Left renal cortex interstitium (tissue), 4 donors: ENCODE data around the gene IFT27. TPM values are rescaled to one million over a fixed set of nuclear protein-coding genes. Genes with fewer than 3 reads are reported as not detected.

ENCODE experiments used
- DNase-seq, 4 donors: peaks; one replicate each; pipeline ENCODE4 v3.0.0-alpha.2; 2013; ENCODE audit warnings: low read depth in 4 of 4, low spot score in 2 of 4, missing footprints in 1 of 4
- polyA plus RNA-seq, 4 donors: library from polyadenylated mRNA; unstranded; fragments of 120-200 nt; gene quantifications; one replicate each; pipeline ENCODE4 v1.2.1, GENCODE V29; 2013; ENCODE audit not compliant: insufficient read length in 4 of 4

The IFT27 gene
- polyA plus RNA-seq: 10 to 100 TPM; 44.4 to 65.7 (median 55.2) TPM

- peak; percentile 99 to 100 (median 100) for DNase-seq
These were observed at the start of gene IFT27 for GRCh38 chr22:36775964-36776669. IFT27 (minus strand) TSS chr22:36776119; CDS start chr22:36775707, 412 bp downstream.

- no peak for DNase-seq
These were observed 48.7 kb upstream of the IFT27 start for GRCh38 chr22:36824655-36825054.

- no peak for DNase-seq
These were observed 47.4 kb upstream of the IFT27 start for GRCh38 chr22:36823186-36823839.

- no peak for DNase-seq
These were observed 46.7 kb upstream of the IFT27 start for GRCh38 chr22:36822581-36822980.

GRCh38 chr22:36819112-36819511 is 43.2 kb upstream of the IFT27 start:
- no peak for DNase-seq

GRCh38 chr22:36818010-36818642 is 42.2 kb upstream of the IFT27 start:
- no peak for DNase-seq

GRCh38 chr22:36817525-36817848 is 41.6 kb upstream of the IFT27 start:
- DNase-seq: no peak

- peak in 1 of 4 donors; percentile 58 for DNase-seq
These were observed 41.0 kb upstream of the IFT27 start, which contains the start of gene PVALB for GRCh38 chr22:36816636-36817524. PVALB (minus strand) TSS chr22:36817035; CDS start chr22:36817005, 30 bp downstream.

- no peak for DNase-seq
These were observed 40.4 kb upstream of the IFT27 start for GRCh38 chr22:36816339-36816635.

GRCh38 chr22:36815558-36816338 is 39.8 kb upstream of the IFT27 start:
- DNase-seq: no peak

GRCh38 chr22:36814801-36815200 is 38.9 kb upstream of the IFT27 start:
- DNase-seq: no peak

GRCh38 chr22:36811094-36811800 is 35.3 kb upstream of the IFT27 start:
- no peak for DNase-seq

- no peak for DNase-seq
These were observed 33.4 kb upstream of the IFT27 start for GRCh38 chr22:36809351-36809750.

- no peak for DNase-seq
These were observed 32.9 kb upstream of the IFT27 start for GRCh38 chr22:36808721-36809344.

- no peak for DNase-seq
These were observed 31.7 kb upstream of the IFT27 start for GRCh38 chr22:36807627-36808026.

GRCh38 chr22:36806835-36807234 is 30.9 kb upstream of the IFT27 start:
- DNase-seq: no peak

GRCh38 chr22:36803358-36803757 is 27.4 kb upstream of the IFT27 start:
- no peak for DNase-seq

- DNase-seq: no peak
These were observed 22.8 kb upstream of the IFT27 start for GRCh38 chr22:36798674-36799066.
